ENCODE measurements around the gene MDGA2.
"Not testable (repeated sequence)": the region's sequence is repeated elsewhere in the genome, so short reads cannot be mapped to it uniquely, and the experiment has no call there.

MDGA2 gene

GRCh38 chr14:47235619-47236018 is 439.8 kb downstream of the MDGA2 start:
- no peak for DNase-seq (ENCODE audit: low spot score)

DNA sequence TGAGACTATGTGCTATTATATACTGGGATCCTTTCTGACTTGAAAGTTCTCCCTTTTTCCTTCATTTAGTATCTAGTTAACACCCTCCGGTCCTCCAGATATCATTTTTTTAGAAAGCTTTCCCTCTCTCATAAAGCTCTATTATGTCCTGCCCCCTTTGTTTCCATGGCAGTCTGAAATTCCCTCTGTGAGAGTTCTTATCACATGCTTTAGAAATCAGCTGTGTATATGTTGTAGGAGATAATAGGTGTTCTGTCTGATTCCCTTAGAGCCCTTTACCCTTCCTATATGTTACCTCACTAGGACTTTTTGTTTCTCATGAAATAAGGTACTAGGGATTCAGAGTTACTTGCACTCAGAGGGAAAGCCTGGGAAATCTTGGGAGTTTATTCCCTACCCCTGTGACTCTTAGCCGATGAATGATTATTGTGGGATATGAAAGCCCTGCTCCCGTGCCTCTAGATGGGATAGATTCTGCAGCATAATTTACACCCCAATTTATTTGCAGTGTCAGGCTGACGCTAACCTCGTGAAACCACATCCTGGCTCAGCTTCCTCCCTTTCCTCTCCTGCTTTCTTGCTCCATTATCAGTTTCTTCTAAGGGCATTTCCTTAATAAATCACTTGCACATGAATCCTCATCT is 448.4 kb downstream of the MDGA2 start:
- DNase-seq (ENCODE audit: low spot score), result no peak

DNA sequence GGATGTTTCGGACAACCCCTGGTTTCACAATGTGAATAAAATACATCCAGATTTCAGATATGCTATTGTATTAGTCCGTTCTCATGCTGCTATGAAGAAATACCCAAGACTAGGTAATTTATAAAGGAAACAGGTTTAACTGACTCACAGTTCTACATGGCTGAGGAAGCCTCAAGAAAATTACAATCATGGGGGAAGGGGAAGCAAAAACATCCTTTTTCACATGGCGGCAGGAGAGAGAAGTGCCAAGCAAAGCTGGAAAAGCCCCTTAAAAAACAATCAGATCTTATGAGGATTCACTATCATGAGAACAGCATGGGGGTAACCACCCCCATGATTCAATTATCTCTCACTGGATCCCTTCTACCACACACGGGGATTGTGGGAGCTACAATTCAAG is 451.7 kb downstream of the MDGA2 start:
- no peak for DNase-seq (ENCODE audit: low spot score)

DNA sequence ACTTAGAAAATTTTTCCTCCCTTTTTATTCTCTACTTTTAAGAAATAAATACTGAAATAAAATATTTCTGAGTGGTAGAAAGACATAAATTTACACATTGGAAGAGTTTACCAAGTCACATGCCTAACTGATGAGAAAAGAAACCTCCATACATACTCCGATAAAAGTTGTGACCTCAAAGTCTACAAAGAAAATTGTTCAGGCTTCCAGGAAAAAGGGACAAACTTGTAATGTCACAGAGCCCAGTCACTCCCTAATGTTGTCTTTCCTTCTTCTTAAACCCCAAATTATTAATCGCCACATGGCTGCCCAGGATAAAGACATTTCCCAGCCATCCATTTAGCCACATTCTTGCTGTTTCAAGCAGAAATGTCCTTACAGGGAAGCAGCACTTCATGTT is 455.3 kb downstream of the MDGA2 start:
- DNase-seq (ENCODE audit: low spot score), result no peak

- DNase-seq (ENCODE audit: low spot score), result no peak
Measured at GRCh38 chr14:47211263-47211662, 464.1 kb downstream of the MDGA2 start.

GRCh38 chr14:47210099-47210498 is 465.3 kb downstream of the MDGA2 start:
- DNase-seq (ENCODE audit: low spot score), result no peak

DNA sequence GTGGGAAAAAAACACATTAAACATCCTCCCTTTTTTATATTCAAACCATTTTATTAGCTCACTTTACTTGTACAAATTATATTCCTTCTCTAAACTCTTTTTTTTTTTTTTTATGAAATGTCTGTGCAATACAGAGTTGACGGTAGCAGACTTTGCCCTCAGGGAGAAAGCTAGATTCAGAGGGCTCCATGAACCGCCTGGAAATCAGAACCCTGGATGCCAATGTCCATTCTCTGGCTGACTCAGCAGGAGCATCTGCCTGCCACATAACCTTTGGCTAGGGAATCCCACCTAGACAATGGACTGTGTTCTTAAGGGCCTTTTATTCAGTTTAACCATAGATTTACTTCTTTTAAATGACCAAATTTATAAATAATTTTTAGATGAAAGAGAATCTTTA is 467.0 kb downstream of the MDGA2 start:
- no peak for DNase-seq (ENCODE audit: low spot score)

- DNase-seq (ENCODE audit: low spot score), result no peak
Measured at GRCh38 chr14:47207617-47208016, 467.8 kb downstream of the MDGA2 start.

DNA sequence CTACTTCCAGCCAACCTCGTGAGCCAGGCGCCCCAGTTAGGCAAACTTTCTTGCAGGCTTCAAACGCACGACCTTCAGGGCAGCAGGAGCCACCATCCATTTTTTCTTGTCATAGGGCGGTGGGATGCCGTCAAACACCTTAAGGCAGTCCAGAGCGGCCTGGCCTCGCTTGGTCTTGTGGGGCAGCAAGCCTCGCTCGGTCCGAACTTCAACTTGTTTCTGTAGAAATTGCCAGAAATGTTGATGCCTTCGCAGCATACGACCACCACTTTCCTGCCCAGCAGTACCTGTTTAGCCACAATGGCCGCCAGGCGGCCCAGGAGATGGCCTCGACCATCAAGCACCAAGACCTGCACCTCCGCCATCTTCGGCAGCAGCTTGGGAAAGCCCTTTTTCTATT is 474.7 kb downstream of the MDGA2 start:
- DNase-seq (ENCODE audit: low spot score), result no peak

- no peak for DNase-seq (ENCODE audit: low spot score)
Measured at GRCh38 chr14:47195582-47195981, 479.8 kb downstream of the MDGA2 start.

DNA sequence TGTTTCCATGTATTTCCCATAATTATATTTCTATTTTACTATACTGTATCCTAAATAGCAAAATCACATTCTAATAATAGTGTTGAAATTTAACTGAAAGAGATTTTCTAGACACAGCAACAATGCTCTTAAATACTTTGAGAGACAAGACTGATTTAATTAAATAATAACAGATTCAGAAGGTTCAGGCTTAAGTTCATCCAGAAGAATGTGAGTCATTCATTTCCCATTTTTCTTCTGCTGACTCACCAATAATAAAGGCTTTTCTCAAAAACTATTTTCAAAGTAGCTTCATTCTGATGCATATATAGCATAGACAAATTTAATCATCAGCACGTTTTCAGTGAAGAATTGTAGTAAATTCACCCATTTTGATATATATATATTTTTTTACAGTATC is 481.4 kb downstream of the MDGA2 start:
- peak; percentile 48 for DNase-seq (ENCODE audit: low spot score)

GRCh38 chr14:47192203-47192602 is 483.2 kb downstream of the MDGA2 start:
- not testable (repeated sequence) for DNase-seq (ENCODE audit: low spot score)

GRCh38 chr14:47191700-47192099 is 483.7 kb downstream of the MDGA2 start:
- no peak for DNase-seq (ENCODE audit: low spot score)

- no peak for DNase-seq (ENCODE audit: low spot score)
Measured at GRCh38 chr14:47189911-47190484, 485.4 kb downstream of the MDGA2 start.

GRCh38 chr14:47186486-47186885 is 488.9 kb downstream of the MDGA2 start:
- DNase-seq (ENCODE audit: low spot score), result peak; percentile 38

DNA sequence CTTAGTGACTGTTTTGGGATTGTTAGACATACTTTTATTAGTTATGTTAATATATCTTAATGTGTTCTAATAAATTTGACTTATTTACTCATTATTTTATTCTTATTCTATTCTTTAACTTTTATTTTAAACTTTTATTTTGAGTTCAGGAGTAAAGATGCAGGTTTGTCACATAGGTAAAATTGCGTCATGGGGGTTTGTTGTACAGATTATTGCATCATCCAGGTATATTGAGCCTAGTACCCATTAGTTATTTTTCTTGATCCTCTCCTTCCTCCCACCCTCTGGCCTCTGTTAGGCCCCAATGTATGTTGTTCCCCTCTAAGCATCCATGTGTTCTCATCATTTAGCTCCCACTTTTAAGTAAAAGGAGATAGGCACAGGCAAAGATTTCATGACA is 495.5 kb downstream of the MDGA2 start:
- DNase-seq (ENCODE audit: low spot score), result no peak

GRCh38 chr14:47171896-47172295 is 503.5 kb downstream of the MDGA2 start:
- DNase-seq (ENCODE audit: low spot score), result not testable (repeated sequence)

DNA sequence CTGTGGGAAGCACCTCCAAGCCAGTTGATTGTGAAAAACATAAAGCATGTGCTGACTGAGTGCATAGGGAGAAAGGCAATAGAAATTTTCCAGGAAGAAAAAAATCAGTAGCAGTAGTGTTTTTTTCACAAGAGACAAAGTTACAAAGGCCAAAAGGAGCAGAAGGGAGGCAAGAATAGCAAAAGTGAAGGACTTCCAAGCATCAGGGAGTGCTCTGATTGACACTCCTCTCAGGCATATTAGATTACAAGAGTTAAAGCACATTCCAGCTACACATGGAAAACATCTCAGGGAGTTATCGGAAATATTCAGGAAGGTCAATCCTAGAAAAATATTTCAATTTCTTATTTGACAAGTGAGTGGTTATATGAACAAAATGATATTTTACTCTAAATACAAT is 508.0 kb downstream of the MDGA2 start:
- DNase-seq (ENCODE audit: low spot score), result no peak

DNA sequence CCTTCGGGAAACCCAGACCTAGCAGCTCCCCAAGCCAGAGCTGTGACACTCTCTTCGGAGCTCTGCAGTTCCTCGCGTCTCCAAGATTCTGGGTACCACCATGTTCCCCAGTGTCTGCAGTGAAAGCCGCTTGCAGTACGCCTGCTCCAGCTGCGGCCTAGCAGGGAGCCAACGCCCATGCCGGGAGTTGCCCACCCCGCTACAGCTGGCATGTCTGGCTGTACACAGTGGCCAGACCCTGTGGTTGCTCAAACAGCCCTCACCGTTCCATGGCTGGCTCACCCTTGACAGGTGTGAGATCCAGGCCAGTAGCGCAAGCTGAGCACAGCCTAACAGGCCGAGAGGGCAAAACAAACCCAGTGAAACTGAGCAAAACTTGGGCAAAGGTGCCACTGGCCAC is 520.0 kb downstream of the MDGA2 start:
- DNase-seq (ENCODE audit: low spot score), result no peak

- no peak for DNase-seq (ENCODE audit: low spot score)
Measured at GRCh38 chr14:47154276-47154797, 521.1 kb downstream of the MDGA2 start.

- no peak for DNase-seq (ENCODE audit: low spot score)
Measured at GRCh38 chr14:47153746-47154145, 521.7 kb downstream of the MDGA2 start.

- DNase-seq (ENCODE audit: low spot score), result no peak
Measured at GRCh38 chr14:47150267-47150666, 525.1 kb downstream of the MDGA2 start.

- DNase-seq (ENCODE audit: low spot score), result peak; percentile 33
Measured at GRCh38 chr14:47149326-47149725, 526.1 kb downstream of the MDGA2 start.

DNA sequence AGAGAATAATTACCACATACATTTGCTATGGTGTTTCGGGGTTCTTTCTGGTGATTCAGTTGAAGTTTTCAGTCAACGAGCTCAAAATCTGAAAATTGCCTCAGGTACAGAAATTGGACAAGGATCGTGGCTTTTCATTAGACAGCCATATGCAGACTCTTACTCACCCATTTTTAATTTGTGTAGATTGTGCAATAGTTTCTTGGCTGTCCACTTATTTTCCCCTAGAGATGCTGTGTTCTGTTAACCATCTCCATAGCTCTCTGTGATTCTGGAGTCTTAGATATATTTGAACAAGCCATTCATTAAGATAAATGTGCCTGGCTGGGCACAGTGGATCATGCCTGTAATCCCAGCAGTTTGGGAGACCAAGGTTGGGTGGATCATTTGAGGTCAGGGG is 526.7 kb downstream of the MDGA2 start:
- no peak for DNase-seq (ENCODE audit: low spot score)
